GM13976 (cell line): ENCODE measurements around the gene G6PC1.
"Not testable (repeated sequence)": the region's sequence is repeated elsewhere in the genome, so short reads cannot be mapped to it uniquely, and the experiment has no call there.

Source experiments
- DNase-seq: peaks from one replicate; pipeline ENCODE4 v3.0.0; 2012; ENCODE audit warnings: low spot score
- in situ Hi-C: fragments of 300-500 bp; cut with MboI; formaldehyde crosslinking; loops from one replicate; pipeline ENCODE4 v1.12.0; 2022; ENCODE audit warnings: low sequenced_read_pairs, mixed read lengths, inconsistent platforms; ENCODE audit not compliant: unreplicated experiment
- TF ChIP-seq, protein P1 (sequence below): IDR thresholded peaks from 2 replicates; pipeline ENCODE4 v1.5.1; 2012; ENCODE audit warnings: borderline replicate concordance, mild to moderate bottlenecking; ENCODE audit not compliant: insufficient read depth; ENCODE audit errors: extremely low read depth, missing control alignments, control extremely low read depth

G6PC1 gene

DNA sequence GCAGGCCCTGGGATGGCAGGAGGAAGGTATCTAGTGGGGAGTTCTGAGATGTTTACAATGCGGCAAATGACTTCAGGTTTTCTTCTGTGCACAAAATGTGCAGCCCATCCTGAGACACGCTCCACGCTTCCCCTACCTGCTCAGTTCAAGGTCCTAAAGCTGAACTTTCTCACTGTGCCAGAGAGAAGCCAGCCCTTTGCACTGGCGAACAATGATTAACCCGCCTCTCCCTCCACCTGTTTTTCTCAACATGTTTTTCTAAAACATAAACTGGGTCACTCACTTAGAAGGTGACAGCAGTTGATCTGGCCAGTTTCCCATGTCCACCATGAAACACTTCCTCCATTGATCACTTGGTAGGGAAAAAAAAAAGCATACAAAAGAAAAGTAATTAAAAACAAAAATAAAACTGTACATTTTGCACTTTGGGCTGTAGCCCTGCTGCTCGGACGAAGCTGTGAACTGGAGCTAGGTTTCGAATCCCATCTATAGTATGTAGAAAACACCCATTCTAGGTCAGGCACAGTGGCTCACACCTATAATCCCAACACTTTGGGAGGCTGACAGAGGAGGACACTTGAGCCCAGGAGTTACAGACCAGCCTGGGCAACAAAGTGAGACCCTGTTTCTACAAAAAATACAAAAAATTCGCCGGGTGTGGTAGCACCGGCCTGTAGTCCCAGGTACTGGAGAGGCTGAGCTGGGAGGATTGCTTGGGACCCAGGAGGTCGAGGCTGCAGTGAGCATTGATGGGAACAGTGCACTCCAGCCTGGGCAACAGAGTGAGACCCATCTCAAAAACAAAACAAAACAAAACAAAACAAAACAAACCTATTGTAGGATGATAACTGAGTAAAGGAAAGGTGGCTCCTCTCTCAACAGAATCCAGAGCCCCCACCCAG is 6.1 kb upstream of the G6PC1 start:
- TF ChIP-seq, protein P1, sequence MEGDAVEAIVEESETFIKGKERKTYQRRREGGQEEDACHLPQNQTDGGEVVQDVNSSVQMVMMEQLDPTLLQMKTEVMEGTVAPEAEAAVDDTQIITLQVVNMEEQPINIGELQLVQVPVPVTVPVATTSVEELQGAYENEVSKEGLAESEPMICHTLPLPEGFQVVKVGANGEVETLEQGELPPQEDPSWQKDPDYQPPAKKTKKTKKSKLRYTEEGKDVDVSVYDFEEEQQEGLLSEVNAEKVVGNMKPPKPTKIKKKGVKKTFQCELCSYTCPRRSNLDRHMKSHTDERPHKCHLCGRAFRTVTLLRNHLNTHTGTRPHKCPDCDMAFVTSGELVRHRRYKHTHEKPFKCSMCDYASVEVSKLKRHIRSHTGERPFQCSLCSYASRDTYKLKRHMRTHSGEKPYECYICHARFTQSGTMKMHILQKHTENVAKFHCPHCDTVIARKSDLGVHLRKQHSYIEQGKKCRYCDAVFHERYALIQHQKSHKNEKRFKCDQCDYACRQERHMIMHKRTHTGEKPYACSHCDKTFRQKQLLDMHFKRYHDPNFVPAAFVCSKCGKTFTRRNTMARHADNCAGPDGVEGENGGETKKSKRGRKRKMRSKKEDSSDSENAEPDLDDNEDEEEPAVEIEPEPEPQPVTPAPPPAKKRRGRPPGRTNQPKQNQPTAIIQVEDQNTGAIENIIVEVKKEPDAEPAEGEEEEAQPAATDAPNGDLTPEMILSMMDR, result no peak
- in situ Hi-C loops, result no loop called here
- no peak for DNase-seq

DNA sequence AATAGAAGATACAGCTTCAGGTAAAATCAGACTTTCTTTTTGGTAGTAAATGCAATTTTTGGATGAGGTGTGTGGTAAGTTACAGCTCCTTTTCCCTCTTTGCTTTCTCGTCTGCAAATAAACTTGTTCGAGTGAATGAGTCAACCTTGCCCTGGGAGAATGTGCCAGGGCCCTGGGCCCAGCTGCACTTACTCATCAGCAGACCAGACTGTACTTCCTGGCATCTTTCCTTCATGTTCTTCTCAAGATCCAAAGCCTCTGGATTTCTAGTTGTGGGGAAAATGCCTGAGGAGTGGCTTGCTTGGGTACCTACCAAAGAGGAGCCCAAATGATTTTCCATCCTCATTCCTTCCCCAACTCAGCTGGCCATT is 5.4 kb upstream of the G6PC1 start:
- TF ChIP-seq, protein P1, result no peak
- in situ Hi-C loops, result no loop called here
- DNase-seq, result no peak

DNA sequence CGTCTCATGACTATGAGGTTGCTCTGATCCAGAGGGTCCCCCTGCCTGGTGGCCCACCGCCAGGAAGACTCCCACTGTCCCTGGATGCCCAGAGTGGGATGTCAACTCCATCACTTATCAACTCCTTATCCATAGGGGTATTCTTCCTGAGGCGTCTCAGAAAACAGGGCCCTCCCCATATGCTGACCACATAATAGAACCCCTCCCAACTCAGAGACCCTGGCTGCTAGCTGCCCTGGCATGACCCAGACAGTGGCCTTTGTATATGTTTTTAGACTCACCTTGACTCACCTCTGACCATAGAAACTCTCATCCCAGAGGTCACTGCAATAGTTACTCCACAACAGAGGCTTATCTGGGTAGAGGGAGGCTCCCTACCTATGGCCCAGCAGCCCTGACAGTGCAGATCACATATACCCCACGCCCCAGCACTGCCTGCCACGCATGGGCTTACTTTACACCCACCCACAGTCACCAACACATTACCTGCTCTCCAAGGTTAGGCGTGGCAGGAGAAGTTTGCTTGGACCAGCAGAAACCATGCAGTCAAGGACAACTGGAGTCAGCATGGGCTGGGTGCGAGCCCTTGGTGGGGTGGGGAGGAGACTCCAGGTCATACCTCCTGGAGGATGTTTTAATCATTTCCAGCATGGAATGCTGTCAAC is 2.3 kb upstream of the G6PC1 start:
- no peak for DNase-seq
- in situ Hi-C loops, result no loop called here
- TF ChIP-seq, protein P1, result no peak

DNA sequence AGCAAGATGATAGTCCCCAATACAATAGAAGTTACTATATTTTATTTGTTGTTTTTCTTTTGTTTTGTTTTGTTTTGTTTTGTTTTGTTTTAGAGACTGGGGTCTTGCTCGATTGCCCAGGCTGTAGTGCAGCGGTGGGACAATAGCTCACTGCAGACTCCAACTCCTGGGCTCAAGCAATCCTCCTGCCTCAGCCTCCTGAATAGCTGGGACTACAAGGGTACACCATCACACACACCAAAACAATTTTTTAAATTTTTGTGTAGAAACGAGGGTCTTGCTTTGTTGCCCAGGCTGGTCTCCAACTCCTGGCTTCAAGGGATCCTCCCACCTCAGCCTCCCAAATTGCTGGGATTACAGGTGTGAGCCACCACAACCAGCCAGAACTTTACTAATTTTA is 618 bp upstream of the G6PC1 start:
- in situ Hi-C loops, DNase-seq: not testable (repeated sequence)

DNA sequence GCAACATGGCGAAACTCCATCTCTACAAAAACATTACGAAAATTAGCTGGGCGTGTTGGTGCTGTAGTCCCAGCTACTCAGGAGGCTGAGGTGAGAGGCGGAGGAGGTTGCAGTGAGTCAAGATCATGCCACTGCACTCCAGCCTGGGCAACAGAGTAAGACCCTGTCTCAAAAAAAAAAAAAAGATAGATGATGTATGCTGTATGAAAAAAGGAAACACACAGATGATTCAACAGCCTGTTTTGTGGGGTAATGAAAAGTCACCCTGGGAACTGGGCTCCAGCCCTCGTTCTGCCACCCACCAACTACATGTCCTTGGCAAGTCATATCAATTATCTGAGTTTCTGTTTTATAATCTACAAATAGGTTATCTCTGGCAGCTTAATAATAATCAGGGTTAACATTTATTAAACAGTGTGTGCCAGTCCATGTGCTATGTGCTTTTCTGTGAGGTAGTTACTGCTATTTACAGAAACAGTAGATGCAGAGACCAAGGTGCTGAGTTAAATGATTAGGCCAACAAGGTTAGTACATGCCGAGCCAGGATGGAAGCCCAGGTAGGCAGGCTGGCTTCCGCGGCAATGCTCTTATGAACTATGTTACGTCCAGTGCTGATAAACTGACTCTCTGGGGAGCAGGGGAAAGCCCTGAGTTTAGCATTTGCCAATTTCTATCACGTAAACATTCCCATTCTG is 1.1 kb downstream of the G6PC1 start:
- no peak for DNase-seq
- in situ Hi-C loops, result no loop called here
- TF ChIP-seq, protein P1, result no peak

DNA sequence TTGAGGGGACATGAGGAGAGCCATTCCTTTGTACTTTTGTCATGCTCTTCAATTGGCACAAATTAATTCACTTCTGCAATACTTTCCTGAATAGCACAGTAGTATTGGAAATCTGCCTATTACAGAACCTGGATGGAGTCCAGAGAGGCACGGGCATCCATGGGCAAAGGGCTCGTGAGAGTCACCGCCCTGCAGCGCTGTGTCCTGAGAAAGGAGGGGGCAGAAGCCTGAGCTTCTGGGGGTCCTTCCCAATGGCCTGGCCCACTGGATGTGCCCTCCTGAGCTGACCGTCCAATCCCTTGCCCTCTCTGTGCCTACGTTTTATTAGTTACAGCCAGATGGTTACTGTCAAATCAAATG is 3.5 kb downstream of the G6PC1 start:
- no peak for DNase-seq
- TF ChIP-seq, protein P1, result no peak
- in situ Hi-C loops, result no loop called here
